SU-DHL-6 (cell line): ENCODE data around the gene RAPGEF4.

Source experiments
- H2AFZ ChIP-seq: fragments of 200-600 bp; sonication (generic); 2 replicates; pipeline ENCODE4 v1.6.1; 2014; ENCODE audit warnings: low read depth, mild to moderate bottlenecking, moderate library complexity, mixed read lengths, antibody characterized with exemption, low read length; ENCODE audit not compliant: severe bottlenecking
- H3F3A ChIP-seq: fragments of 200-600 bp; shearing (Covaris generic); 2 replicates; pipeline ENCODE4 v1.6.0; 2016; ENCODE audit warnings: antibody characterized with exemption, mild to moderate bottlenecking; ENCODE audit not compliant: insufficient read depth
- H3K27ac ChIP-seq: fragments of 200-600 bp; sonication (generic); 2 replicates; pipeline ENCODE4 v1.5.1; 2016; ENCODE audit warnings: low read depth, mild to moderate bottlenecking, low read length, moderate library complexity, mixed read lengths
- H3K27me3 ChIP-seq: fragments of 200-600 bp; sonication (generic), shearing (Covaris generic); 2 replicates; pipeline ENCODE4 v1.6.0; 2014; ENCODE audit warnings: mild to moderate bottlenecking, low read length
- H3K36me3 ChIP-seq: fragments of 200-600 bp; sonication (generic); 2 replicates; pipeline ENCODE4 v1.6.1; 2014; ENCODE audit warnings: mild to moderate bottlenecking, low read length, mixed read lengths
- H3K4me2 ChIP-seq: fragments of 300-600, 200-600 bp; shearing (Covaris generic), sonication (generic); 2 replicates; pipeline ENCODE4 v1.6.0; 2014; ENCODE audit warnings: low read length, low read depth, mild to moderate bottlenecking; ENCODE audit not compliant: poor library complexity, severe bottlenecking
- H3K4me3 ChIP-seq: fragments of 200-600 bp; sonication (generic); 2 replicates; pipeline ENCODE4 v1.5.1; 2014; ENCODE audit warnings: antibody characterized with exemption, low read length, mild to moderate bottlenecking, mixed read lengths; ENCODE audit not compliant: insufficient read depth, poor library complexity, severe bottlenecking
- H3K79me2 ChIP-seq: fragments of 200-600 bp; sonication (generic); 2 replicates; pipeline ENCODE4 v1.6.1; 2014; ENCODE audit warnings: mild to moderate bottlenecking, low read length, moderate library complexity; ENCODE audit not compliant: insufficient read depth
- H3K9ac ChIP-seq: fragments of 200-600 bp; sonication (generic); 2 replicates; pipeline ENCODE4 v1.7.0; 2014; ENCODE audit warnings: mild to moderate bottlenecking, low read length
- H3K9me2 ChIP-seq: fragments of 200-600 bp; sonication (generic); replicated peaks from 2 replicates; pipeline ENCODE4 v1.6.1; 2014; ENCODE audit warnings: low read length; ENCODE audit not compliant: insufficient read depth
- H3K9me3 ChIP-seq: fragments of 200-600 bp; sonication (generic); 2 replicates; pipeline ENCODE4 v1.6.1; 2014; ENCODE audit warnings: low read length, mixed read lengths; ENCODE audit not compliant: insufficient read depth
- H4K20me1 ChIP-seq: fragments of 200-600 bp; sonication (generic); 2 replicates; pipeline ENCODE4 v1.6.1; 2014; ENCODE audit warnings: low read depth, mild to moderate bottlenecking, antibody characterized with exemption, low read length, moderate library complexity, mixed read lengths
- CTCF ChIP-seq: fragments of 200-600 bp; sonication (generic); IDR thresholded peaks from one replicate; pipeline ENCODE4 v1.5.1; 2017; ENCODE audit warnings: antibody characterized with exemption, mild to moderate bottlenecking, low read length, moderate library complexity; ENCODE audit not compliant: insufficient read depth, poor library complexity, severe bottlenecking
- EZH2phosphoT487 ChIP-seq: fragments of 200-600 bp; sonication (generic), shearing (Covaris generic); conservative IDR thresholded peaks from 2 replicates; pipeline ENCODE4 v1.6.1; 2018; ENCODE audit warnings: mild to moderate bottlenecking, antibody characterized with exemption, low read length, moderate library complexity, mixed read lengths

The RAPGEF4 gene

GRCh38 chr2:173090276-173090877 is 354.7 kb downstream of the RAPGEF4 start:
- H3K9ac ChIP-seq = no peak overlapping the region

GRCh38 chr2:173090973-173091660 is 355.5 kb downstream of the RAPGEF4 start:
- no peak overlapping the region for H3K4me2 ChIP-seq
- H3K9me2 ChIP-seq = no peaks in the 10 kb centered on the region
- H3K4me3 ChIP-seq = no peak overlapping the region
- no peak overlapping the region for H3K9ac ChIP-seq
- H2AFZ ChIP-seq = no peak overlapping the region
- H3K79me2 ChIP-seq = no peaks in the 10 kb centered on the region
- H4K20me1 ChIP-seq = no peaks in the 10 kb centered on the region
- TF ChIP-seq EZH2phosphoT487 (no peak), CTCF (no peak)
- no peak overlapping the region for H3K27ac ChIP-seq
- H3K36me3 ChIP-seq = no peaks in the 10 kb centered on the region
- H3K9me3 ChIP-seq = no peaks in the 10 kb centered on the region
- H3K27me3 ChIP-seq = no peaks in the 10 kb centered on the region
- no peaks in the 10 kb centered on the region for H3F3A ChIP-seq

More at GRCh38 chr2:173090276-173090877, 354.7 kb downstream of the RAPGEF4 start:
- Histone ChIP-seq H3K36me3 (no peaks in the 10 kb centered on the region), H3K4me3 (no peak overlapping the region), H3K27ac (no peak overlapping the region), H3K9me3 (no peaks in the 10 kb centered on the region), H4K20me1 (no peaks in the 10 kb centered on the region), H3K27me3 (no peaks in the 10 kb centered on the region), H3K9me2 (no peaks in the 10 kb centered on the region), H3K79me2 (no peaks in the 10 kb centered on the region), H3F3A (no peaks in the 10 kb centered on the region), H3K4me2 (no peak overlapping the region), H2AFZ (no peak overlapping the region)
- TF ChIP-seq CTCF = no peak
- no peak for TF ChIP-seq EZH2phosphoT487

- no peaks in the 10 kb centered on the region for H3F3A ChIP-seq
- H3K4me2 ChIP-seq = no peak overlapping the region
- no peak overlapping the region for H3K27ac ChIP-seq
- TF ChIP-seq EZH2phosphoT487 (no peak), CTCF (no peak)
- no peaks in the 10 kb centered on the region for H3K79me2 ChIP-seq
- H2AFZ ChIP-seq = no peak overlapping the region
- H3K9ac ChIP-seq = no peak overlapping the region
- H3K9me2 ChIP-seq = no peaks in the 10 kb centered on the region
- H3K27me3 ChIP-seq = no peaks in the 10 kb centered on the region
- no peak overlapping the region for H3K4me3 ChIP-seq
- H4K20me1 ChIP-seq = no peaks in the 10 kb centered on the region
- no peaks in the 10 kb centered on the region for H3K9me3 ChIP-seq
- H3K36me3 ChIP-seq = no peaks in the 10 kb centered on the region
Observed at GRCh38 chr2:173091910-173092309, 356.3 kb downstream of the RAPGEF4 start.
